ENCODE results near the gene GSTO1.
"Not testable (repeated sequence)": the region's sequence is repeated elsewhere in the genome, so short reads cannot be mapped to it uniquely, and the experiment has no call there.

Gene GSTO1

GRCh38 chr10:104254493-104255310, at the start of gene GSTO1:
GSTO1 (plus strand) TSS chr10:104254892; CDS start chr10:104254929, 37 bp downstream.
- peak in 1 of 2 donors; percentile 53 for DNase-seq (ENCODE audit: low read depth in 2 of 2)

DNA sequence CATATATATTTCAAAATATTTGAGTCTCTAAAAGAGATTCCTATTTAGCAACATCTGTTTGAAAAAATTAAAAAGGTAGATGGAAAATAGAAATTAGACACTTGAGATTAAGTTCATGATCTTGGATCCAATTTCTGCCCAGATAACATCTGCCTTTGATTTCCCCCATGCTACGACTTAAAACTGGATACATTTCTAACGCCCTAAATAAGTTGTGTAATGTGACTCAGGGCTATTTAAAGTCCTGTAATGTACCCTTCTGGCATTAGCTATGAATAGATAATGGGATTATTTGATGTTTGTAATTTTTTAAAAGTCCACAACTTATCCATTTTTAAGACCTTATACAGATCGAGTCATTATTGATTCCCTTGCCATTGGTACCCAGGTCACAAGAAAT, 46.0 kb upstream of the GSTO1 start:
- no peak for DNase-seq (ENCODE audit: low read depth in 2 of 2)

DNA sequence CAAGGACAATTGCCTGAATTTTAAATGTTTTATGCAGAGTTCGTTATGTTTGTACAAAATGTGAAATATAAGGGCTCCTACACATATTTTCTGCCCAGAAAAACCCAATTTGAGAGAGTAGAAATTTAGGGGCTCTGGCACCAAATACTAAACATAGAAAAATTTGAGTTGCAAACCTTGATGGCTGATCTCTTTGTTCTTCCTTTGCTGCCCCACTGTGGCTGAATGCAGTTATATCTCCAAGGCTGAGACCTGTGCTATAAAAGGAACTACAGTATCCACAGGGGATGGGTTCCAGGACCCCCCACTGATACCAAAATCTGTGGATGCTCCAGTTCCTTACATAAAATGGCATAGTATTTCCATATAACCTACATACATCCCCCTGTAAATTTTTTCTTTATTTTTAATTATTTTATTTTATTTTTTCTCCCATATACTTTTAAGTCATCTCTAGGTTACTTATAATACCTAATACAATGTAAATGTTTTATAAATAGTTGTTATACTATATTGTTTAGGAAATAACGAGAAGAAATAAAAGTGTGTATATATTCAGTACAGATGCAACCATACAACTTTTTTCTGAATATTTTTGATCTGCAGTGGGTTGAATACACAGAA, 45.0 kb upstream of the GSTO1 start:
- DNase-seq (ENCODE audit: low read depth in 2 of 2) = no peak

GRCh38 chr10:104216631-104217030, 38.1 kb upstream of the GSTO1 start:
- DNase-seq (ENCODE audit: low read depth in 2 of 2) = no peak

- no peak for DNase-seq (ENCODE audit: low read depth in 2 of 2)
These were observed 35.9 kb upstream of the GSTO1 start for GRCh38 chr10:104218751-104219150.

DNA sequence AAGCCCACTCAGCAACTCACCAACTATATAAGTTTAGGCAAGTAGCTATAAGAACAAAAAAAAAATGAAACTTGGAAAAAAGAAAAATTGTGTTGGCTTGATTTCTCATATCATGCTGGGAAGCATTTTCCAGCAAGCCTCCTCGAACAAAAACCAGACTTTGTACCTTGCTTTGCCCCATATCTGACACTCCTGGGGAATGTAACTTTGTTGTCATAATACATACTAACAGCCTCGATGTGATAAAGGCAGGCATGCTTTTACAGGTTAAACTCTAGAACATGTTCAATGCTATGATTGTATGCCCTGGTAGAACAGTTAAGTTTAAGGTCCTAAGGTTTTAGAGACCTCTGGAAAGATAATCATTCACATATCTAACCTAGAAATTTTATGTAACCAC, 34.2 kb upstream of the GSTO1 start:
- no peak for DNase-seq (ENCODE audit: low read depth in 2 of 2)

GRCh38 chr10:104223304-104223703, 31.4 kb upstream of the GSTO1 start:
- DNase-seq (ENCODE audit: low read depth in 2 of 2) = no peak

DNA sequence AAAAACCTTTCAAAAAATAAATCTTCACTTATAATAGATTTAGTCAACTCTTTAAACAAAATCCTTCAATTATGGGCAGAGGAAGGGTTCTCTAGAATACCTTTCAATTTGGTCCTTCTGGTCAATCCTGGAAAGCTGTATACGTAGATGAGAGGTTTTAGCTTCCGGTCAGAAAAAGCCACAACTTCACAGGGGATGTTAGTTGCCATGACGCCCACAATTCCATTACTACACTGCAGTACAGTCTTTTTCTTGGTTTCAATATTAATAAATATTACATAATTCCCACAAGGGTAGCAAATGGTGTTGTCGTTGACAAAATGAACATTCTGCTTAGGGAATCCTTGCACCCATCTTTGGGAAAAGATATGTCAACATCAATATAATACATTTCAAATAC, 24.2 kb upstream of the GSTO1 start:
- DNase-seq (ENCODE audit: low read depth in 2 of 2) = no peak

DNA sequence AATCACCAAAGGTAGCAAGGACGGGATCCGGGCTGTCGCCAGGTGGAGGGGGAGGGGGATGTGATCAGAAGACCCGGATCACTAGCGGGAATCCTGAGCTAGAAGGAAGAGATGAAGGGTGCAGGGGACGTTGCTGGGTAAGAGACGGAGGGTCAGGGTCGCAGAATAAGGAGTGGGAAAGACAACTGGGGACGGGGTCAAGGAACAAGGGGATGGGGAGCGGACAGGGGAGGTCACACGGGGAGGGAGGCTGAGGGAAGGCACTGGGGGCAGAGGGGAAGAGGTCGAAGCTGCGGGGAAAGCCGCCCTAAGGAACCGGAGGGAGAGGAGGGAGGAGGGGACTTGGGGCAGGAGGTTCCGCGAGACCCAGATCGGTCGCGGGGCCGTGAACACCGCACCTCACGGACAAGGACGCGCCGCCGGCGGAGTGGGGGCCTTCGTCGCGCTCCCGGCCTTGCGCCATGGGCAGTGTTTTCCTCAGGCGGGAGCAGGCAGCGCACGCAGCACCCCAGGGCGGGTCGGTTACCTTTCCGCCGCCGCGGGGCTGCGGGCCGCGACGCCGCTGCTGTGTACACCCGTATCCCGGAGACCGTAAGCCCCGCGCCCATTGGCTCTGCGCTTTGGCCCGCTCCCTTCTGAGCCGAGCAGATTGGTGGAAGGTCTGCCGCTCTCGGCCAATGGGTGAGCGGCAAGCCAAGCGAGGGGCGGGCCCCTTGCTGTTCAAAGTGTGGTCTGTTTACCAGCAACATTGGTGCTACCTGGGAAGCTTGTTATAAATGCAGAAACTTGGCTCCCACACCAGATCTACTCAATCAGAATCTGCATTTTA, 22.7 kb upstream of the GSTO1 start, which contains the start of gene CFAP43:
Gene CFAP43, minus strand, starts transcription at position 581 of the 829 bp plus-strand sequence. Its CDS starts 118 bp downstream, at position 463.
- DNase-seq (ENCODE audit: low read depth in 2 of 2) = peak; percentile 96 to 98

DNA sequence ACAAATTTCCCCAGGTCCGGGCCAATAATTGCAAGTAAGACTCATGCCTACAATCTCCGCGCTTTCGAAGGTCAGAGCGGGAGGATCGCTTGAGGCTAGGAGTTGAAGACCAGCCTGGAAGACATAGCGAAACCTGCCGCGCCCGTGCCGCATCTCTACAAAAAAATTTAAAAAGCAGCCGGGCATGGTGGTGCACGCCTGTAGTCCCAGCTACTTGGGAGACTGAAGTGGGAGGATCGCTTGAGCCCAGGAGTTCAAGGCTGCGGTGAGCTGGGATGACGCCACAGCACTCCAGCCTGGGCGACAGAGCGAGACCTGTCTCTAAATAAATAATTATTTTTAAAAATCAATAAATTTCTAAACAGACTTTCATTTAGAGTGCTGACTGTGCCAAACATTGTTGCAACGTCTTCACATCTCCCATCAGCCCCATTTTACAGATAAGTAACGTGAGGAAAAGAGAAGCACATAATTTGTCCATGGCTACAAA, 22.0 kb upstream of the GSTO1 start:
- DNase-seq (ENCODE audit: low read depth in 2 of 2) = no peak

DNA sequence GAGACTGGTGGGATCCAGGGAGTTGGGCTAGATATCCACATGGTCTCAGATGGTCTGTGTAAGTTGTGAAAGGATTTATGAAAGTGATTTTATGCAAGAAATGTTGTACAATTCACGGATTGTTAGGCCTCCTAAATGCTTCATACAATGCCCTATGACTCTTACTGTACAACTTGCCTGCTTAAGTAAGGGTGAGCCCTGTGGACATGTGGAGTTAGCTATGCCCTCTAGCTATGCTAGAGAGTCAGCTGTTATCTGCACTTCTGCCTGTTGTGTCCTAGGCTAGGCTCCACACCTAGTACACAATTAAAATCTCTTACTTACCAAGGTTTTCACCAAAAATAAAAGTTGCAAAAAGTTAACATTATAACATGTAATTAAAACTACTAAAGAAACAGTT, 20.9 kb upstream of the GSTO1 start:
- DNase-seq (ENCODE audit: low read depth in 2 of 2) = no peak

DNA sequence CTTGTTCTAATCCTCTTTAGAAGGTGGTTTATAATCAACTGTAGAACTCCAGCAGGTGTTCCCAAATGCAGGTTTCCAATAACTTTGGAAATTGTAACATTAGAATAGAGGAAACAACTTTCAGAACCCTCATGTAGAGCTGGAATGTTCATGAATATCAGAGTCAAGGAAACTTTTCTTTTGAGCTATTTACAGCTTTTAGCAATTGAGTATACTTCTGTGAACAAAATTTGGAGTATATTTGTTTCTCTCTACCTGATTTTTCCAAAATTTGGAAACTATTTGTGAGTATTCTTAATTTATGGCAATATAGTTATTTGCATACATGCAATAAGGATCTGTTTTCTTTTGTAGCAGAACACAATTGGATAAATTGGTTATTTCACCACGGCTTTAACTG, 19.8 kb upstream of the GSTO1 start:
- DNase-seq (ENCODE audit: low read depth in 2 of 2) = no peak

GRCh38 chr10:104235801-104236200, 18.9 kb upstream of the GSTO1 start:
- DNase-seq (ENCODE audit: low read depth in 2 of 2) = no peak

GRCh38 chr10:104240078-104240477, 14.6 kb upstream of the GSTO1 start:
- DNase-seq (ENCODE audit: low read depth in 2 of 2) = no peak

- DNase-seq (ENCODE audit: low read depth in 2 of 2) = no peak
These were observed 12.1 kb upstream of the GSTO1 start for GRCh38 chr10:104242545-104242944.

GRCh38 chr10:104243009-104243408, 11.7 kb upstream of the GSTO1 start:
- DNase-seq (ENCODE audit: low read depth in 2 of 2) = not testable (repeated sequence)

GRCh38 chr10:104243512-104243911, 11.2 kb upstream of the GSTO1 start:
- no peak for DNase-seq (ENCODE audit: low read depth in 2 of 2)

GRCh38 chr10:104245066-104245632, 9.5 kb upstream of the GSTO1 start:
- DNase-seq (ENCODE audit: low read depth in 2 of 2) = no peak

- DNase-seq (ENCODE audit: low read depth in 2 of 2) = no peak
These were observed 7.7 kb upstream of the GSTO1 start for GRCh38 chr10:104246976-104247375.

DNA sequence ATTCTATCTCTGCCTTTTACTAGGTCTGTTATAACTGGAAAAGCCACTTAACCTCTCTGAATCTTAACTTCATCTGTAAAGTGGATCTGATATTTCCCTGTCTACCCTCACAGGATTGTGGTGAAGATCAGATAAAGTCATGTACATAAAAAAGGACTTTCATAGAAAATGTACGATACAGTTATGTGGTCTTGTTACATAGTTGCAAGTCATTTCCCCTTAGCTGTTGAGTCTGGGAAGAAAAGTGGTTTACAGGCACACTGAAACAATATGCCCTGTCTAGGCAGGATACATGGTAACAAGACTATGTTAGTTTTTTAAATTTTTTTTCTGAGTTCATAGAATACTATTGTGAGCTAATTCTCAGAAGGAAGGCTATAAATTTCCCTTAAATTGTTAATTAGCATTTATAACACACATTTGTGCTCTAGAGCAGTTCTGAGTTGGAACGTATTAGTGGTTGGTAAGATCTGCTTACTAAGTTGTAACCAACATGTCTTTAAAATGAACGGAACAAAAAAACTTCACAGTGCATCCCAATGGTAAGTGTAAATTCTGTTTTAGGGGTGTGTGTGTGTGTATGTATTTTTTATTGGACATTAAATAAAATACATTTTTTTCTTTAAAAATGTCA, 7.1 kb upstream of the GSTO1 start:
- no peak for DNase-seq (ENCODE audit: low read depth in 2 of 2)

DNA sequence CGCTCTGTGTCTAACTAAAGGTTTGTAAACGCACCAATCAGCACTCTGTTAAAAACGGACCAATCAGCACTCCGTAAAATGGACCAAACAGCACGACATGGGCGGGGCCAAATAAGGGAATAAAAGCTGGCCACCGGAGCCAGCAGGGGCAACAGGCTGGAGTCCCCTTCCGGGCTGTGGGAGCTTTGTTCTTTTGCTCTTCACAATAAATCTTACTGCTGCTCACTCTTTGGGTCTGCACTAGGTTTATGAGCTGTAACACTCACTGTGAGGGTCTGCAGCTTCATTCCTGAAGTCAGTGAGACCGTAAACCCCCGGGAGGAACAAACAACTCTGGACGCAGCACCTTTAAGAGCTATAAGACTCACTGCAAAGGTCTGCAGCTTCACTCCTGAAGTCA, 5.8 kb upstream of the GSTO1 start:
- not testable (repeated sequence) for DNase-seq (ENCODE audit: low read depth in 2 of 2)
